GM12872 (cell line): ENCODE measurements around the gene NPAS2.

Experiments
- TF ChIP-seq, protein P1 (sequence below): IDR thresholded peaks from 3 replicates; pipeline ENCODE4 v1.5.1; 2011; ENCODE audit warnings: low read depth, mild to moderate bottlenecking, low read length, moderate library complexity; ENCODE audit not compliant: insufficient read depth

The NPAS2 gene

DNA sequence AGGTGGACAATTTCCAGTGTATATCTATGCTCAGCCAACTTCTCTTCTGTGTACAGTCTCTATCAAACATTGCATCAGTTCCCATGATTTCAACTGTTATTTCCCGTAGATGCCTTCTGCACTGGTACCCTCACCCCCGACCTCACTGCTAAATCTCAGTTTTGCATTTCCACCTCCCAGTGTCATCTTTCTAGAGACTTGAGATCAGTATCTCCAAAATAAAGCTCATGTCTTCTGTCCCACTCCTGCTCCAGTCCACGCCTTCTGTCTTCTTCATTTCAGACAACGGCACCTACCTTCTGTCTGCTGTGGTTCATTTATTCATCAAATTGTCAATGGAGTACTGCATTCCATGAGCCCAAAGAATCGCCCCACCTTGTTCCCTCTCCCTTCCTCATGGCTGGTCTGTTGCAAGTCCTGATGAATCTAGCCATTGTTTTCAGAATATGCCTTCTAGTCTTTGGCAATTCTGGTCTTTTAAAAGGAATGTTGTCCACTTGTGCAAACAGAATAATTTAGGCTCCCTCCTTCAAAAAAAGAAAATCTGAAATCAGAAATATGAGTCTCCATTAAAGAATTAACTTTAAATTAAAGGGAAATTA is 23.3 kb upstream of the NPAS2 start:
- TF ChIP-seq, protein P1, sequence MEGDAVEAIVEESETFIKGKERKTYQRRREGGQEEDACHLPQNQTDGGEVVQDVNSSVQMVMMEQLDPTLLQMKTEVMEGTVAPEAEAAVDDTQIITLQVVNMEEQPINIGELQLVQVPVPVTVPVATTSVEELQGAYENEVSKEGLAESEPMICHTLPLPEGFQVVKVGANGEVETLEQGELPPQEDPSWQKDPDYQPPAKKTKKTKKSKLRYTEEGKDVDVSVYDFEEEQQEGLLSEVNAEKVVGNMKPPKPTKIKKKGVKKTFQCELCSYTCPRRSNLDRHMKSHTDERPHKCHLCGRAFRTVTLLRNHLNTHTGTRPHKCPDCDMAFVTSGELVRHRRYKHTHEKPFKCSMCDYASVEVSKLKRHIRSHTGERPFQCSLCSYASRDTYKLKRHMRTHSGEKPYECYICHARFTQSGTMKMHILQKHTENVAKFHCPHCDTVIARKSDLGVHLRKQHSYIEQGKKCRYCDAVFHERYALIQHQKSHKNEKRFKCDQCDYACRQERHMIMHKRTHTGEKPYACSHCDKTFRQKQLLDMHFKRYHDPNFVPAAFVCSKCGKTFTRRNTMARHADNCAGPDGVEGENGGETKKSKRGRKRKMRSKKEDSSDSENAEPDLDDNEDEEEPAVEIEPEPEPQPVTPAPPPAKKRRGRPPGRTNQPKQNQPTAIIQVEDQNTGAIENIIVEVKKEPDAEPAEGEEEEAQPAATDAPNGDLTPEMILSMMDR = no peak

DNA sequence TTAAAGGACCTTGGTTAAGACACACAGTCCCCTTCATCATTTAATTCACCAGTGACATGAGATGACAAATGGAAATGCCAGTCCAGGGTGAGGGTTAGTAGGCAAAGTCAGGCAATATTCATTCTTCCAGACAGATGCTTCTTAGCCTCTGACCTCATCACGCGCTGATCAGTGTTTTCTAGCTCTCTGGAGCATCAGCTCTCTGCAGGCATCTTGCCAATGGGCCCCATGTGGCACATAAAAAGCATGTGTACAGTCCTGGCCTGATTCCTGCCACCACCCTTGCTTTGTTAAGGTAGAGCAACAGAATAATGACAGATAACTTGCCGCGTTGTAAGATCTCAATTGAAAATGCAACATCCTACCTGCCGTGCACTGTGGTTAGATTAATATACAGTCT is 20.3 kb upstream of the NPAS2 start:
- TF ChIP-seq, protein P1 = no peak

DNA sequence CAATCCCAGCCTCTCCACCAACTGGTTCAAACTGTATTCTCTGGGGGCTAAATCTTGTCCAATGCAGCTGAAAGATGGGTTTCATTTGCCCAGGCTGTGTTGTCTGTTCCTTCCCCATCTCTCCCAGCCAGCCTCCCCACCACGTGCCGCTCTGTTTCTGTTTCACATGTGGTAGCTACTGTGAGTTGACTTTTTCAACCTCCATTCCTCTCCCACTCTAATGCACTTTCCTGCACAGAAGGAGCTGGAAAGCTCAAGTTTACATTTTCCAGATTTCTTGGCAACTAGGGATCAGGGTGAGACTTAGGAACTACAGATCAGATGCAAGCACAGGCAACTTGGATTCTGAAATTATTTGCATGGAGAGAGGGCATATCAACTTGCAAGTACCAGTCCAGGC is 19.0 kb upstream of the NPAS2 start:
- TF ChIP-seq, protein P1 = no peak

DNA sequence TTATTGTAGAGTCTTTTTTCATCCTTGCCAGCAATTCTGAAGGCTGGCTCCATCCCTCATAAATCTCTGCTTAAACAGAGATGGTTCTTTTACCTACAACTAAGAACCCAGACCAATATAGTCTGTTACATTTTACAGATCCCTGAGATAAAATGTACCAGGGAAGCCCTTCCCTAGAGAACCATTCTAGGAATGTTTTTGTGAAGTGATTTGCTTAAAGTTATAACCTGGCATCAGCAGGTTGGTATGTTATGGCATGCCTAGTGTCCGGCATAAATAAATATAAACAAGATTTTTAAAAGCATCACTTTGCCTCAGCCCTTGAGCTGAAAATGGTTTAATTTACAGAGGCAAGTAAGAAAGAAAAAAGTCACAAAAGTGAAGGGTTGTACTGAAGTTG is 18.5 kb upstream of the NPAS2 start:
- TF ChIP-seq, protein P1 = no peak

DNA sequence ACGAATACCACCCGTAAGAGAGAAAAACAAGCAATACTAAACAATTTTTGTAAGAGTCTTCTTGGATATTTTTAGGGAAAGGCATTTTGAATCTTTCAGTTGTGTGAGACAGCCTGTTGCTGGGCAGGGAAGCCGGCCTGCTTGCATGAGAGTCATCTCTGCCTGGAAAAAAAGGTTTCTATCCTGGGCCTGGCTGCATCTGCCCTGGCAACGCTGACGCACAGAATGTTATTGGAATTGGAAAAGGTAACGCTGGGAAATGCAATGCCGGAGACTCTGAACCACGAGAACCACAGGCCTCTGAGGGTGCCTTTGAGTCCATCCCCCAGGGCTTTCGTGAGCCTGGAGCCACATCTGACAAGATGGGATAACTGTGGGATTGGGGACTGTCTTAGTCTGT is 17.9 kb upstream of the NPAS2 start:
- TF ChIP-seq, protein P1 = no peak

DNA sequence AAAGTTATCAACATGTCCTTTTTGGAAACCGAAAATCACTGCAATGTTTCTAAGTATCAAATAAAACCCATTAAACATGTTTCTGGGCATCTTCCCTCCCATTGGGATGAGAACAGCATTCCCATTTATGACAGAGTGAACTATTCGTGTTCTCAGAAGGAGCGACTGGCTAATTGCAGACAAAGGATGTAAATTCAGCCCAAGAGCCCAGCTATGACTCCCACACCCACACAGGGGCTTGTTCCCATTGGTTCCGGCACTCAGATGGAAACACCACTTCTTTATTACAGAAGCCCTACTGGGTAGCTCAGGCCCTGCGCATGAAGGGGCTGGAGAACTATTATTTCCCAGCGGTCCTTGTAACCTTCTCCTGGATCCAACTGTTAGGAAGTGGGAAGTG is 16.6 kb upstream of the NPAS2 start:
- TF ChIP-seq, protein P1 = no peak

DNA sequence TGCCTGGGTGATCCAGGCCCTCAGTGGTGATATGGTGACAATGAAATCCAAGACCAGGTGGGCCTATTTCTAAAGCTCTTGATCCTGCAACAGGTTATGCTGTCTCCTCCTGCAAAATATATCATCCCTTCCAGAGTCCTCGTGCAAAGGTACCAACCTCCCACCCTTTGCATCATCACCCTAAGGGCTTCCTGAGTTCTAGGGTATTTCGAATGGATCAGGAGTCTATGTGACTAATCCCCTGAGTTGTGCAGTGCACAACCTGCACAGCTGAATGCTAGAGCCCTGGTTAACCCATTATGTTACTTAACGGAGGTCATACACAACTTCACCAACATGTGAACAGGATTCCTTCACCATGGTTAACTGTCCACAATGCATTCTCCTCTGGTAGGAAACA is 13.4 kb upstream of the NPAS2 start:
- TF ChIP-seq, protein P1 = no peak

DNA sequence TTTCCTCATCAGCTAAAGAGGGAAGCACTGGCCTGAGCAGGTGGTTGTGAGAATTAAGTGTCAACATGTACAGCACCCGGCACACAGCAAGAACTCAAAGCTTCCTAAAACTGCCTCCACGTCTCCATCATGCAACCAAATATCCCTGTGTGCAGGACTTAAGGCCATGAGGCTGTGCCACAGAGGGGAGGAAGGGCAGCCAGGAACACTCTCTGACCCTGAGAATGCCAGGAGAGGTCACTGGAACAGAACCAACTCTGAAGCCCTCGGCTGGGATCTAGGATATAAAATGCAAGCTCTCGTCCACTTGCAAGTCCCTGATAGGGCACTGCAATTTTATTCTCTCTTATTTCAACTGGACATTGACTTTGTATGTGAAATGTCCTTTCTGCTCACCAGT is 12.2 kb upstream of the NPAS2 start:
- TF ChIP-seq, protein P1 = no peak
